ENCODE results near the gene SLC25A21.

DNA sequence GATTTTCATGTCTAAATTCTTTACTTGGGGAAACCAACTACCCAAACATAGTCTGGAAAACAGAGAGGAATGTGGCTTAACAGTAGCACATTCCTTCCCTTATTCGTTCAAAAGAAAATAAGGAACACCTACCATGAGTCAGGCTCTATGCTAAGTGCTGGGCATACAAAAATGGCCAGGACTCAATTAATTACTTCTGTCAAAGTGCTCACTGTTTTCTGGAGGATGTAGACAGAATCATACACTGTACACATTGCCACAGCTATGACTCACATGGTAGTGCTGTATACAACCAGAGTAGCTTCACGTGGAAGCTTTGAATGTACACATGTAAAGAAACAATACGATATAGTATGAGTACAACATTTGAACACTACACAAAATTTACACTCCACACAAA is 50.1 kb downstream of the SLC25A21 start:
- TF ChIP-seq, protein P1, sequence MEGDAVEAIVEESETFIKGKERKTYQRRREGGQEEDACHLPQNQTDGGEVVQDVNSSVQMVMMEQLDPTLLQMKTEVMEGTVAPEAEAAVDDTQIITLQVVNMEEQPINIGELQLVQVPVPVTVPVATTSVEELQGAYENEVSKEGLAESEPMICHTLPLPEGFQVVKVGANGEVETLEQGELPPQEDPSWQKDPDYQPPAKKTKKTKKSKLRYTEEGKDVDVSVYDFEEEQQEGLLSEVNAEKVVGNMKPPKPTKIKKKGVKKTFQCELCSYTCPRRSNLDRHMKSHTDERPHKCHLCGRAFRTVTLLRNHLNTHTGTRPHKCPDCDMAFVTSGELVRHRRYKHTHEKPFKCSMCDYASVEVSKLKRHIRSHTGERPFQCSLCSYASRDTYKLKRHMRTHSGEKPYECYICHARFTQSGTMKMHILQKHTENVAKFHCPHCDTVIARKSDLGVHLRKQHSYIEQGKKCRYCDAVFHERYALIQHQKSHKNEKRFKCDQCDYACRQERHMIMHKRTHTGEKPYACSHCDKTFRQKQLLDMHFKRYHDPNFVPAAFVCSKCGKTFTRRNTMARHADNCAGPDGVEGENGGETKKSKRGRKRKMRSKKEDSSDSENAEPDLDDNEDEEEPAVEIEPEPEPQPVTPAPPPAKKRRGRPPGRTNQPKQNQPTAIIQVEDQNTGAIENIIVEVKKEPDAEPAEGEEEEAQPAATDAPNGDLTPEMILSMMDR (IDR thresholded peaks at IDR 0.05; ENCODE audit: low read depth, low read length, poor library complexity, severe bottlenecking), result no peak
- TF ChIP-seq EZH2phosphoT487 (IDR thresholded peaks at IDR 0.05; ENCODE audit: borderline replicate concordance, low read length), result no peak

Data from DOHH2 (cell line).